Thyroid gland (tissue), 4 donors: ENCODE results near the gene ABRACL. TPM values are rescaled to one million over a fixed set of nuclear protein-coding genes. Genes with fewer than 3 reads are reported as not detected.

ENCODE experiments used
- DNase-seq, 2 donors: peaks; one replicate each; pipeline ENCODE4 v3.0.0-alpha.2; 2019
- H3K27ac ChIP-seq, 3 donors: fragments of 200-600 bp; sonication (generic); 1 replicate in 2 of 3; 2 replicates in 1 of 3; pipeline ENCODE4 v1.5.1; 2016 to 2019; ENCODE audit warnings: mild to moderate bottlenecking in 1 of 3, moderate library complexity in 1 of 3
- H3K27me3 ChIP-seq: fragments of 200-600 bp; sonication (generic); one replicate; pipeline ENCODE4 v1.5.1; 2019
- H3K36me3 ChIP-seq, 2 donors: fragments of 200-600 bp; sonication (generic); one replicate each; pipeline ENCODE4 v1.5.1; 2016 to 2019
- H3K4me1 ChIP-seq, 2 donors: fragments of 200-600 bp; sonication (generic); one replicate each; pipeline ENCODE4 v1.5.1; 2017 to 2019
- H3K4me3 ChIP-seq, 3 donors: fragments of 200-600 bp; sonication (generic); replicated peaks in 1 of 3; 1 replicate in 2 of 3; 2 replicates in 1 of 3; pipeline ENCODE4 v1.5.1; 2016; ENCODE audit warnings: mild to moderate bottlenecking in 1 of 3
- H3K9me3 ChIP-seq: fragments of 200-600 bp; sonication (generic); one replicate; pipeline ENCODE4 v1.5.1; 2017
- POLR2A ChIP-seq, 2 donors: fragments of 450-650 bp; IDR thresholded peaks; one replicate each; pipeline ENCODE4 v1.6.1; 2017; ENCODE audit warnings: antibody characterized with exemption in 2 of 2, mild to moderate bottlenecking in 2 of 2, moderate library complexity in 1 of 2
- WGBS, 2 donors: methylation state at CpG; one replicate each; pipeline ENCODE4 v1.1.5; 2017; 5-methylcytosine and 5-hydroxymethylcytosine counted together
- intact Hi-C: fragments of 100-400 bp; cut with DNase I; formaldehyde crosslinking; loops from one replicate; pipeline ENCODE4 v1.15.1; 2023
- total RNA-seq, 4 donors: library from RNA; depleted of rRNA; stranded (reverse); fragments of >200 nt; gene quantifications; one replicate each; pipeline ENCODE4 v1.2.3, GENCODE V29; 2016
- TF ChIP-seq, protein P1 (sequence below), 6 experiments: fragments of 200-600 bp in 3 of 6; fragments of 450-650 bp in 3 of 6; sonication (generic) in 3 of 6; IDR thresholded peaks; one replicate each; pipeline ENCODE4 v1.5.1; 2016 to 2019; ENCODE audit warnings: antibody characterized with exemption in 6 of 6, mild to moderate bottlenecking in 2 of 6, inconsistent platforms in 1 of 6, moderate library complexity in 1 of 6

The ABRACL gene
- total RNA-seq, 4 donors from 2014 or later, result 15.9 to 37.2 (median 27.5) TPM

DNA sequence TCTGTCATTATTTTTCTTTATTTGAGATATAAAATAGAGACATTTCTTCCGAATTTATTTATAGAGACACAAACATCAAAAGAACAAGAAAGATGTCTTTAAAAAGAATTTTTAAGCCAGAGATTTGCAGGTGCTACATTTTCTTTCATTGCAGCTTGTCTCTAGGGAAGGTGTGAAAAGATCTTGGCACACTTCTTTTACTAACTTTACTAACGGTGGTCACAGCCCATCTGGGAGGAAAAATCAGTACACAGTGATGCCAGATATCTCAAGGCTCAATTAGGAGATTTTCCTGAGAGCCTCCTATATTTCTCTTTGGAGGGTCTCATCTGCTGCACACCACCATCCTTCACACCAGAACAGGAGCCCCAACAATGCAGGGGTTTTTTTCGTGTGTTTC lies 29.5 kb downstream of the ABRACL start:
- 82 to 87% methylated on average over 3 of the region's 3 CpGs for WGBS, 2 donors
- no peak overlapping the region for H3K4me3 ChIP-seq
- intact Hi-C loops, result no loop called here
- no peaks in the 10 kb centered on the region for H3K9me3 ChIP-seq
- TF ChIP-seq, protein P1, sequence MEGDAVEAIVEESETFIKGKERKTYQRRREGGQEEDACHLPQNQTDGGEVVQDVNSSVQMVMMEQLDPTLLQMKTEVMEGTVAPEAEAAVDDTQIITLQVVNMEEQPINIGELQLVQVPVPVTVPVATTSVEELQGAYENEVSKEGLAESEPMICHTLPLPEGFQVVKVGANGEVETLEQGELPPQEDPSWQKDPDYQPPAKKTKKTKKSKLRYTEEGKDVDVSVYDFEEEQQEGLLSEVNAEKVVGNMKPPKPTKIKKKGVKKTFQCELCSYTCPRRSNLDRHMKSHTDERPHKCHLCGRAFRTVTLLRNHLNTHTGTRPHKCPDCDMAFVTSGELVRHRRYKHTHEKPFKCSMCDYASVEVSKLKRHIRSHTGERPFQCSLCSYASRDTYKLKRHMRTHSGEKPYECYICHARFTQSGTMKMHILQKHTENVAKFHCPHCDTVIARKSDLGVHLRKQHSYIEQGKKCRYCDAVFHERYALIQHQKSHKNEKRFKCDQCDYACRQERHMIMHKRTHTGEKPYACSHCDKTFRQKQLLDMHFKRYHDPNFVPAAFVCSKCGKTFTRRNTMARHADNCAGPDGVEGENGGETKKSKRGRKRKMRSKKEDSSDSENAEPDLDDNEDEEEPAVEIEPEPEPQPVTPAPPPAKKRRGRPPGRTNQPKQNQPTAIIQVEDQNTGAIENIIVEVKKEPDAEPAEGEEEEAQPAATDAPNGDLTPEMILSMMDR (IDR thresholded peaks at IDR 0.05), result no peak
- no peak for TF ChIP-seq POLR2A (IDR thresholded peaks at IDR 0.05)
- H3K36me3 ChIP-seq, result no peaks in the 10 kb centered on the region
- H3K27me3 ChIP-seq, result no peaks in the 10 kb centered on the region
- no peak for DNase-seq
- no peaks in the 10 kb centered on the region for H3K4me1 ChIP-seq
- H3K27ac ChIP-seq, result no peak overlapping the region

DNA sequence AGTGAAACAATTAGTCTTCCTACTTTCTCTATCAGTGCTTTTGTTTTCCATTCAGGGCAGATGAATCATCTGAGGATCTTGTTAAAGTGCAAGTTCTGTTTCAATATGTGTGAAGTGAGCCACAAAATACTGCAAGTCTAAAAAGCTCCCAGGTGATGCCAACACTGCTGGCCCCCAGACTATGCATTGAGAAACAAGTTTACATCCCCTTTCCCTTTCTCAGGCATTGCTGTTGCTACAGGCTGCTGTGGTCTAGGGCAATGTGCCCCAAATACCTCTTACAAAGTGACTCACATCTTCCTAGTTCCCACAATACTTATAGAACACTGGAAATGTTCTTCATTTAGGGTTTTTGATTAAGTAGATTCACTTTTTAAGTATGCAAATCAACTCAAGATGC lies 31.8 kb downstream of the ABRACL start:
- no peaks in the 10 kb centered on the region for H3K4me1 ChIP-seq
- TF ChIP-seq POLR2A (IDR thresholded peaks at IDR 0.05), result no peak
- TF ChIP-seq, protein P1 (IDR thresholded peaks at IDR 0.05), result no peak
- no peak overlapping the region for H3K27ac ChIP-seq
- no peak for DNase-seq
- H3K27me3 ChIP-seq, result no peaks in the 10 kb centered on the region
- intact Hi-C loops, result no loop called here
- H3K36me3 ChIP-seq, result no peaks in the 10 kb centered on the region
- H3K4me3 ChIP-seq, result no peak overlapping the region
- no peaks in the 10 kb centered on the region for H3K9me3 ChIP-seq

DNA sequence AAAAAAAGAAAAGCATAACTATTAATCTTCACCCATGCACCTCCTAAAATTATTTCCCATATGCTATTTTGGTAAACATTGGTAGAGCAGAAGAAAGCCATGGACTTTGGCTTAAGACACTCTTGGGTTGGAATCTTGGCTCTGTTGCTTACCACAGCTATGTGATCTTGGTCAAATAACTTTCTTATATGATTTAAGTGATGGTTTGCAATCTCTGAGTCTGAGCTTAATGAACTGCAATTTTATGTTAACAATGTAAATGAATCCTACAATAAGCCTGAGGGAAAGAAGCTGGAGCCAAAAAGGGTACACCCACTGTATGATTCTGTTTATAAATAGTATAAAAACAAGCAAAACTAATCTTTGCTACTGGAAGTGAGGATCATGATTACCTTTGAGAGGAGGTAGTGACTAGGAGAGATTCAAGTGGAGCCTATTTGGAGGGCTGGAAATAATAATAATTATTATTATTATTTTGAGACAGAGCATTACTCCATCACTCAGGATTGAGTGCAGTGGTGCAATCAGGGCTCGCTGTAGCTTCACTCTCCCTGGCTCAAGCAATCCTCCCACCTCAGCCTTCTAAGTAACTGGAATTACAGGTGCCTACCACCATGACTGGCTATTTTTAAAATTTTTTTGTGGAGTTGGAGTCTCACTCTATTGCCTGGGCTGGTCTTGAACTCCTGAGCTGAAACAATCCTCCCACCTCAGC lies 34.5 kb downstream of the ABRACL start:
- H3K4me3 ChIP-seq, result no peak overlapping the region
- WGBS, 2 donors, result 88 to 100% methylated on average over 1 of the region's 1 CpG
- no peak for TF ChIP-seq POLR2A (IDR thresholded peaks at IDR 0.05)
- TF ChIP-seq, protein P1 (IDR thresholded peaks at IDR 0.05), result no peak
- DNase-seq, result no peak
- H3K9me3 ChIP-seq, result no peaks in the 10 kb centered on the region
- H3K27me3 ChIP-seq, result no peaks in the 10 kb centered on the region
- H3K36me3 ChIP-seq, result no peaks in the 10 kb centered on the region
- no peaks in the 10 kb centered on the region for H3K4me1 ChIP-seq
- intact Hi-C loops, result no loop called here
- no peak overlapping the region for H3K27ac ChIP-seq

DNA sequence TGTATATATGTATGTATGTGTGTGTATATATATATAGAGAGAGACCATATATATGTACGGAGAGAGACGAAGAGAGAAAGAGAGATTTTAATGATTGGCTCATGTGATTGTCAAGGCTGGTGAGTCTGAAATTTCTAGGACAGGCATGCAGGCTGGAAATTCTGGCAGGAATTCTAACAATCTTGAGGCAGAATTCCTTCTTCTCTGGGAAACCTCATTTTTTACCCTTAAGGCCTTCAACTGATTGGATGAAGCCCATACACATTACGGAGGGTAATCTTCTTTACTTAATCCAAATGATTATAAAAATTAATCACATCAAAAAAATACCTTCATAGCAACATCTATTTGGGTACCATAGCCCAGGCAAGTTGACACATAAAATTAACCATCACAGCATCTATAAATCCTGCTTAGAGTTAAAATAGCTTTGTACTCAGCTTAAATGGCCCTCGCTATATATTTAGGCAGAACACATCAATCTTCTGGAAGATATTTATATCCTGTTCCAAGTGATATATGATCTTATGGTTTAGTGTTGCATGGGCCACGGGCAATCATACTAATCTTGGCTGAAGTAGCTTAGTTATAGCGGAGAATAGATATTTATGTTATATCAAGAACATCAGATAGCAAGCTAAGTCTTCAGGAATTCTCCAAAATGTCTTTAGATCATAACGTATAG lies 36.6 kb downstream of the ABRACL start:
- no peak overlapping the region for H3K4me3 ChIP-seq
- intact Hi-C loops, result no loop called here
- no peak for TF ChIP-seq POLR2A (IDR thresholded peaks at IDR 0.05)
- TF ChIP-seq, protein P1 (IDR thresholded peaks at IDR 0.05), result no peak
- no peaks in the 10 kb centered on the region for H3K36me3 ChIP-seq
- no peaks in the 10 kb centered on the region for H3K9me3 ChIP-seq
- no peak for DNase-seq
- WGBS, 2 donors, result 73 to 83% methylated on average over 7 of the region's 7 CpGs
- no peaks in the 10 kb centered on the region for H3K27me3 ChIP-seq
- H3K27ac ChIP-seq, result no peak overlapping the region
- H3K4me1 ChIP-seq, result no peaks in the 10 kb centered on the region

DNA sequence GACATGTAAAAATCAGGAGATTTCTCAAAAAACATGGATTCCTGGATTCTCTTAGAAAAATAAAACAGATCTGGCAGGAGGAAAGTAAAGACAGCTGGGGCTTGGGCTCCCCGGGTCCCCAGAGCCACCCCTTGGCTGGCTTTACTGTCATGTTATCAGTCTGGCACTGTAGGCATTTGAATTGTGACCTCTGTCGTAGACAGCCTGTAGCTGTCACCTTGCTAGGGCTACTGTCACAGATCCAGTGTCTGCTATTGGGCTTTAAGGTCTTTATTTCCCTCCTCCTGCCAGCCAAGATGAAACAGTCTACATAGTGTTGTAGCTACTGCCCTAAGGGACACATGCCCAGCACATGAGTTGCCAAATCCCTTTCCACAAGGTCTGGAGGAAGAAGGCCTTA lies 37.5 kb downstream of the ABRACL start:
- Histone ChIP-seq H3K27ac (no peak overlapping the region), H3K27me3 (no peaks in the 10 kb centered on the region), H3K9me3 (no peaks in the 10 kb centered on the region), H3K36me3 (no peaks in the 10 kb centered on the region), H3K4me1 (no peaks in the 10 kb centered on the region), H3K4me3 (no peak overlapping the region)
- WGBS, 2 donors, result 71 to 79% methylated on average over 2 of the region's 2 CpGs
- no peak for DNase-seq
- intact Hi-C loops, result no loop called here
- TF ChIP-seq, protein P1 (IDR thresholded peaks at IDR 0.05), result no peak
- no peak for TF ChIP-seq POLR2A (IDR thresholded peaks at IDR 0.05)
